NCI-H2196 treated with DMSO at 0.1 percent for 48 hours (cell line): Measurements from ENCODE around the gene FRMD4A.

Experiments used
- DNase-seq: peaks from one replicate; lab custom pipeline; 2025; ENCODE audit not compliant: unreplicated experiment; lab: John Stamatoyannopoulos, UW

Gene FRMD4A

DNA sequence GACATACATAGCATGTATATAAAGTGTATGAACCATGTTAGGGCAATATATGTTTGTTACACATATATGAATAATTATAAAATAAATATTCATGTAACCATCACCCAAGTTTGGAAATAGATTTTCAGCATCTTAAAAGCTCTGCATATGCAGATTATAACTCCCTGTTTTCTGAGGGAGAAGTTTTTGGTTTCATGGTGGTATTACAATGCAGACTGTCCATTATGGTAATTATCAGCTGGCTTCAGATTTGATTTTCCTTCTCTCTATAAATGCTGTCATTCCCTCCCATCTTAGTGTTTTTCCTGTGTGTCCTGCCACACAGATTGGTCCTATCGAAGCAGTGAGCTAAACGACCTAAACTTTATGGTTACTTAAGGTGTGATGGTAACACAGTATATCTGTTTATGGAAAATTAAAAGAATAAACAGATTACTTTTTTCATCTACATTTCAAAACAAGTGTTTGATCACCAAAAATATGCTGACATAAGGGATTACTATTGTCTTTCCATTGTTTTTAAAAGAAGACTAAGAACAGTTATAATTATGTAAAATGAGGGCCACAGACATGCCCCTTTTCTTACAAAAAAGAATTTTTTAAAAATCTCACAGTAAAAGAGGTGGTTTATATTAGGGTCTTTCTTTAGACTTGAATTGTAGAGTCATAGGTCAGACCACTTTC, 726.2 kb downstream of the FRMD4A start:
- no peak for DNase-seq

DNA sequence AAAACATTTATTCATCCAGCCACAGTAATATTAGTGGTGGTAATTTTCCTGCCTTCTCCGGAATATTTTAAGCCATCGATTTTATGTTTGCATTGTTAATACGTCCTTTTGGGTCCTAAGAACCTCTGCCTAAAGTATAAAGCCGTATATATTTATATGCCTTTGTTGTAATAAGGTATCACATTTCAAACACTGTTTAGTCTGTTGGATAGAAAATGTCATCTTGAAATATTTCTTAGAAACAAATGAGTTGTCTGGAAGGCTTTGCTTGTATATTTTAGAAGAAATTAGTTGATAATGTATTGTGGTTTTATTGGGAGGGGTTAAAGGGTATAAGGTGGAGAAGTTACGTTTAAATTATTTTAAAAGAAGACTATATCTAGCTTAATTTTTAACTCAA, 732.8 kb downstream of the FRMD4A start:
- no peak for DNase-seq

DNA sequence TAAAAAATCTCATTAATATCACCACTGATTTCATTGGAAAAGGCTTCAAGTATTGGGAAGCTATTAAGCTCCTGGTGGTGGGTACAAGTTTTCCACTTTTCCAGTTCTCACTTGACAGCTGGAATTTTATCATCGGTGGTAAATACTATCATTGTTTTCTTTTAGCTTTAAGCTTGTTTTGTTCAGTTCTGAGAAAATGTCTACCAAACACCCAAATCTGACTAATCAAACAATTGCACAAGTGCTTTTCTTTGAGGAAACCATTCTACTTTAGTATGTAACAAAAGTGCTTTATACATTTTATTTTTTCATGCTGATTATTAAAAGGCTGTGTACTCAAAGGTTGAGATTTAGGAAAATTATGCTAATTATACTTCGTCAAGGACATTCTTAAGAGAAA, 736.1 kb downstream of the FRMD4A start:
- no peak for DNase-seq
